HG02588 (cell line): ENCODE measurements around the gene UQCRHL.

Source experiments
- ATAC-seq: cut with Tn5 transposase; IDR thresholded peaks from one replicate; pipeline ENCODE4 v1.9.1; 2021; ENCODE audit warnings: mild to moderate bottlenecking, moderate library complexity; ENCODE audit not compliant: unreplicated experiment

UQCRHL gene

DNA sequence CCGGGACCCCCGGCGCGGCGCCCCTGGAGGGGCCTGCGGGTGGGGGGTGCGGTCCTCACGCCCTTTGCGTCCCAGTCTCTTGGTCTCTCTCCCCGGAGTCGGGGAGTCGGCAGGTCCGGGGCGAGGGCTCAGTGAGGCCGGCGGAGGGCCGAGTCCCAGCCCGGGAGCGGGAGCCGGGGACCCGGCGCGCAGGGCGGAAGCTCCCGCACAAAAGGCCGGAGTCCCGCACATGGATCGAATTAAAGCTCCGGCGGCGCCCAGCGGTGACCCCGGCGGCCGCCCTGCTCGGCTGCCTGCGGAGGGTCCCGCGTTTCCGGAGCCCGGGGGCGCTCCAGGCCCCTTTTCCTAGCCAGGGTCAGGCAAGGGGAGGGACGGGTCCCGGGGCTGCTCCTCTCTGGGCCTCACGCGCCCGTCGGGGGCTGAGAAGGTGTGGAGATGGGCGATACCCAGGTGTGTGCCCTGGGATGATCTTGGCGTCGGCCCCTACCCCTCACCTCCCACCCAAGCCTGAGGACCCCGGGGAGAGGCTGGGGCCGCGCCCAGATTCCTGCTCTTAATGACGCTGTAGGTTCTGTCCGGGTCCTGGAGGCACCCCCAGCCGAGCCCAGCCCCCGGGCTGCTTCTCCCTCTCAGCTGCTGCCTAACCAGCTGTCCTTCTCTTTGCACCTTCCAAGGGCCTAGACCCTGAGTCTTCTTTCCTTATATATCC lies 48.3 kb downstream of the UQCRHL start:
- ATAC-seq: no peak

DNA sequence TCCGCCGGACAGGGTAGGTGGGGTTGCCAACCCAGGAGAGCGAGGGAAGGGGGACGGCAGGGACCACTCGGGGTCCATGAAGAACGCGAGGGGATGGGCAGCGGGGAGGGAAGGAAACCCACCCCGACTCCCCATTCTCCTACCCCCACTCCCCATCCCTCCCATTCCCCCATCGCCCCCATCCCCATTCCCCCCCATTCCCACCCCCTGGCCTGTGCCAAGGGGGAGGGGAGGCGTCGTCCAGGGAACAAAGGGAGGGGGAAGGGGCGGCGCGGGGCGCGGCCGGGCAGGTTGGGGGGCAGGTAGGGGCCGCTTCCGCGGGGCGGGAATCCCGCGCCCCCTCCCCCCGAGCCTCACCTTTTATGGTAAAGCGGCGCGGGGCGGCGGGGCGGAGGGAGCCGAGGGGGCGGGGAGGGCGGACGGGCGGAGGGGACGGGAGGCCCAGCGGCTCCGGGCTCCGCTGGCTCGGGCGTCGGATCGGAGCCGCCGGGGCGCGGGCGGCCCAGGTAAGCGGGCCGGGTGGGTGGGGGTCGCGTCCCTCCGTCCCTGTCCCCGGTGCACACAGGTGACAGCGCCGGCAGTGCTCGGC lies 49.0 kb downstream of the UQCRHL start, which contains the start of gene FBLIM1:
Gene FBLIM1, plus strand, starts transcription at position 453 of the 589 bp plus-strand sequence. CDS start 6,189 bp downstream, outside the sequence.
- ATAC-seq: no peak

DNA sequence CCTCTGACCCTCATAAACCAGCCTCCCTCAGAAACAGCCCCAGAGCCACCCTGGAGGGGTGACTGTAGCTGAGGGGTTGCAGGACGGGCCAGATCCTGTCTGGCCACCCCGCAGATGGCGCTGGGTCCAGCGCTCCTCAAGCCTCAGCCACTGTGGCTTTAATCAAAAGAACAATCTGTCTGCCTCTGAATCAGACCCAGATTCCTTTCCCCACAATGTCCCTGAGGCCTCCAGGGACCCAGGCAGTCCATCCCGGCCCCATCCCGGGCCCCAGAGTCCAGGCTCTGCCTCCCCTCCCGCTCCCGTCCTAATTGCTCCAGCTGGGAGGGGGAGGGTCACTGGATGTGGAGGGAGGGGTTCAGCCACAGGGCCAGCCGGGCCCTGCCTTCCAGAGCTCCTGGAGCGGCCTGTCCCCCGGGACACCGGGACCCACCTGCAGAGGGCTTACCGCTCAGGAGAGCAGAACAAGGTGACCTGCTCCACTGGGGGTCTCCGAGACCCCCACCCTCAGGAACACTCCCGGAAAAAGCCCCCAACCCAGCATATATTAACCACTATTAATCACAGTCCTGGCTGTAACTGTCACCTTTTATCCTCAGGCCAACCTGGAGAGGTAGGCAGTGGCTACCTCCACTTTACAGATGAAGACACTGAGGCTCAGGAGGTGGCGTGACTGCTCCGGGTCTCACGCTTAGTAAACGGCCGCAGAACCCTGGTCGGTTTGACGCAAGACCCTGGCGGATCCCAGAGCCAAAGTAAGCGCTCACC lies 49.7 kb downstream of the UQCRHL start:
- ATAC-seq: no peak
